ENCODE measurements around the gene DCP1B. TPM values are rescaled to one million over a fixed set of nuclear protein-coding genes. Genes with fewer than 3 reads are reported as not detected.

Gene DCP1B
- total RNA-seq, 1 experiment from 2014 or later = 11.8 TPM

- Histone ChIP-seq H3K27me3 (no peaks in the 10 kb centered on the region), H3K36me3 (no peaks in the 10 kb centered on the region), H3K4me3 (peak within 1 kb of the TSS; percentile 53), H3K9me3 (replicated peaks) (no peaks in the 10 kb centered on the region; the same call in 1 of the 2 replicates), H3K27ac (peak within 1 kb of the TSS; percentile 56), H3K4me1 (peaks cover 41% of the 10 kb centered on the region)
- DNase-seq = peak; percentile 94 to 96
Observed at GRCh38 chr12:1918081-1918883, 86.0 kb downstream of the DCP1B start, which contains the start of gene CACNA2D4. Gene CACNA2D4 (minus strand): TSS chr12:1918652. CDS start chr12:1918473, 179 bp downstream.

GRCh38 chr12:1917172-1918070, 86.8 kb downstream of the DCP1B start:
- H3K9me3 ChIP-seq (replicated peaks) = no peaks in the 10 kb centered on the region; the same call in 1 of the 2 replicates
- H3K27me3 ChIP-seq = no peaks in the 10 kb centered on the region
- peaks cover 48% of the 10 kb centered on the region for H3K4me1 ChIP-seq
- H3K27ac ChIP-seq = peak overlapping the region; percentile 56; the same call in 1 of the 2 replicates
- DNase-seq = no peak
- no peaks in the 10 kb centered on the region for H3K36me3 ChIP-seq
- H3K4me3 ChIP-seq = peak overlapping the region; percentile 53

- Histone ChIP-seq H3K9me3 (replicated peaks) (no peaks in the 10 kb centered on the region; the same call in 1 of the 2 replicates), H3K36me3 (no peaks in the 10 kb centered on the region), H3K27ac (no peak overlapping the region), H3K27me3 (no peaks in the 10 kb centered on the region), H3K4me1 (peaks cover 54% of the 10 kb centered on the region), H3K4me3 (peak overlapping the region; percentile 53; the same call in 1 of the 2 replicates)
- DNase-seq = peak; percentile 58 to 73
Observed at GRCh38 chr12:1916371-1917171, 87.7 kb downstream of the DCP1B start.

GRCh38 chr12:1915082-1915968, 88.9 kb downstream of the DCP1B start:
- no peak for DNase-seq
- Histone ChIP-seq H3K9me3 (replicated peaks) (no peaks in the 10 kb centered on the region; the same call in 1 of the 2 replicates), H3K27me3 (no peaks in the 10 kb centered on the region), H3K36me3 (no peaks in the 10 kb centered on the region), H3K4me1 (peaks cover 60% of the 10 kb centered on the region), H3K4me3 (no peak overlapping the region), H3K27ac (no peak overlapping the region)

GRCh38 chr12:1914114-1914911, 89.9 kb downstream of the DCP1B start:
- DNase-seq = no peak
- H3K27me3 ChIP-seq = no peaks in the 10 kb centered on the region
- peaks cover 52% of the 10 kb centered on the region for H3K4me1 ChIP-seq
- no peak overlapping the region for H3K27ac ChIP-seq
- no peaks in the 10 kb centered on the region for H3K36me3 ChIP-seq
- H3K9me3 ChIP-seq (replicated peaks) = no peaks in the 10 kb centered on the region
- no peak overlapping the region for H3K4me3 ChIP-seq

GRCh38 chr12:1913377-1914113, 90.7 kb downstream of the DCP1B start:
- no peaks in the 10 kb centered on the region for H3K27me3 ChIP-seq
- H3K4me1 ChIP-seq = peaks cover 45% of the 10 kb centered on the region

GRCh38 chr12:1912580-1913376, 91.5 kb downstream of the DCP1B start:
- Histone ChIP-seq H3K27ac (no peak overlapping the region; the same call in 1 of the 2 replicates), H3K4me1 (peaks cover 45% of the 10 kb centered on the region), H3K36me3 (no peaks in the 10 kb centered on the region), H3K27me3 (no peaks in the 10 kb centered on the region), H3K9me3 (replicated peaks) (no peaks in the 10 kb centered on the region), H3K4me3 (no peak overlapping the region)
- peak in 1 of 2 experiments; percentile 27 for DNase-seq

More at GRCh38 chr12:1913377-1914113, 90.7 kb downstream of the DCP1B start:
- peak; percentile 63 to 75 for DNase-seq
- H3K36me3 ChIP-seq = no peaks in the 10 kb centered on the region
- no peak overlapping the region for H3K4me3 ChIP-seq
- H3K27ac ChIP-seq = no peak overlapping the region
- H3K9me3 ChIP-seq (replicated peaks) = no peaks in the 10 kb centered on the region

GRCh38 chr12:1911598-1912575, 92.4 kb downstream of the DCP1B start:
- H3K27ac ChIP-seq = peak overlapping the region; percentile 71
- no peaks in the 10 kb centered on the region for H3K9me3 ChIP-seq (replicated peaks)
- peak; percentile 98 to 100 for DNase-seq
- no peaks in the 10 kb centered on the region for H3K27me3 ChIP-seq
- H3K4me3 ChIP-seq = peak overlapping the region; percentile 37
- peaks cover 39% of the 10 kb centered on the region for H3K4me1 ChIP-seq
- H3K36me3 ChIP-seq = no peaks in the 10 kb centered on the region

- H3K4me3 ChIP-seq = no peak overlapping the region
- H3K36me3 ChIP-seq = no peaks in the 10 kb centered on the region
- H3K27me3 ChIP-seq = no peaks in the 10 kb centered on the region
- DNase-seq = no peak
- no peaks in the 10 kb centered on the region for H3K9me3 ChIP-seq (replicated peaks)
- H3K4me1 ChIP-seq = peaks cover 30% of the 10 kb centered on the region
- no peak overlapping the region for H3K27ac ChIP-seq
Observed at GRCh38 chr12:1910468-1910867, 93.8 kb downstream of the DCP1B start.

GRCh38 chr12:1908758-1909157, 95.5 kb downstream of the DCP1B start:
- Histone ChIP-seq H3K36me3 (no peaks in the 10 kb centered on the region), H3K9me3 (replicated peaks) (peaks cover 5% of the 10 kb centered on the region; the same call in 1 of the 2 replicates), H3K4me1 (peaks cover 23% of the 10 kb centered on the region), H3K4me3 (no peak overlapping the region), H3K27ac (no peak overlapping the region), H3K27me3 (no peaks in the 10 kb centered on the region)
- no peak for DNase-seq

All from SJCRH30 (cell line).